Measurements from ENCODE around the gene SPCS3.

GRCh38 chr4:176320340-176320975 is 692 bp downstream of the SPCS3 start:
- TF ChIP-seq CREB1 (CRISPR knock-in tag; IDR thresholded peaks at IDR 0.05; ENCODE audit: low read depth) (no peak), EZH2phosphoT487 (IDR thresholded peaks at IDR 0.05; ENCODE audit: unreplicated experiment) (no peak), CTCF (conservative IDR thresholded peaks at IDR 0.05; ENCODE audit: low read depth in 2 of 2) (no peak), ZNF462 (CRISPR knock-in tag; IDR thresholded peaks at IDR 0.05) (no peak), POLR2AphosphoS5 (IDR thresholded peaks at IDR 0.05; ENCODE audit: low read depth) (no peak), EZH2 (IDR thresholded peaks at IDR 0.05; ENCODE audit: low read depth, unreplicated experiment) (no peak), REST (IDR thresholded peaks at IDR 0.05; ENCODE audit: unreplicated experiment) (no peak), ETS1 (IDR thresholded peaks at IDR 0.05) (no peak), STAT1 (IDR thresholded peaks at IDR 0.05; ENCODE audit: unreplicated experiment) (no peak), ZNF114 (CRISPR knock-in tag; IDR thresholded peaks at IDR 0.05) (no peak)

Measured in GM23338 (cell line).